Transverse colon (tissue), 4 donors: Measurements from ENCODE around the gene SLC6A9.

Experiments
- EP300 ChIP-seq: sonication (generic); formaldehyde crosslinking; IDR thresholded peaks from one replicate; pipeline ENCODE4 v1.6.1; 2017; ENCODE audit warnings: antibody characterized with exemption, low read depth
- POLR2A ChIP-seq: fragments of 450-650 bp; IDR thresholded peaks from one replicate; pipeline ENCODE4 v1.6.1; 2016; ENCODE audit warnings: antibody characterized with exemption, mild to moderate bottlenecking, moderate library complexity
- POLR2AphosphoS5 ChIP-seq, 3 donors: sonication (generic); formaldehyde crosslinking; IDR thresholded peaks; one replicate each; pipeline ENCODE4 v1.6.1; 2016; ENCODE audit warnings: antibody characterized with exemption in 3 of 3
- TF ChIP-seq, protein P1 (sequence below), 5 experiments: fragments of 200-600 bp in 3 of 5; fragments of 450-650 bp in 2 of 5; sonication (generic) in 3 of 5; IDR thresholded peaks; 1 replicate in 2 of 5; 2 replicates in 3 of 5; pipeline ENCODE4 v1.5.1; 2016 to 2017; ENCODE audit warnings: antibody characterized with exemption in 5 of 5, inconsistent platforms in 3 of 5, mild to moderate bottlenecking in 2 of 5, moderate library complexity in 1 of 5

DNA sequence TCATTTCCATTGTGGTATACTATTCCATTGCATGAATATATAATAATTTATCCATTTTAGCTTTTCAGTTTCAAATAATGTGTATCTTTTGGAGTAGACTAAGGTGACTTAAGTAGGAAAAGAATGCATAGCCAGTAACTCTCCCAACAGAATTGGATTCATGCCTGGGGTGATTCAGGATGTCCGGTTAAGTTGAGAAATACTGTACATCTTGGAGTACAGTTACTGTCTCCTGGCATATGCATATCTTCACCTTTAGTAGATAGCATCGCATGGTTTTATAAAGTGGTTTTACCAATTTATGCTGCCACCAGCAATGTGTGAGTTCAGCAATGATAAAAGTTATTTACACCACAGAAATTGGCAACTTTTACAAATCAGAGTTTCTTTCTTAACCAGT lies 18.6 kb upstream of the SLC6A9 start:
- TF ChIP-seq, protein P1, sequence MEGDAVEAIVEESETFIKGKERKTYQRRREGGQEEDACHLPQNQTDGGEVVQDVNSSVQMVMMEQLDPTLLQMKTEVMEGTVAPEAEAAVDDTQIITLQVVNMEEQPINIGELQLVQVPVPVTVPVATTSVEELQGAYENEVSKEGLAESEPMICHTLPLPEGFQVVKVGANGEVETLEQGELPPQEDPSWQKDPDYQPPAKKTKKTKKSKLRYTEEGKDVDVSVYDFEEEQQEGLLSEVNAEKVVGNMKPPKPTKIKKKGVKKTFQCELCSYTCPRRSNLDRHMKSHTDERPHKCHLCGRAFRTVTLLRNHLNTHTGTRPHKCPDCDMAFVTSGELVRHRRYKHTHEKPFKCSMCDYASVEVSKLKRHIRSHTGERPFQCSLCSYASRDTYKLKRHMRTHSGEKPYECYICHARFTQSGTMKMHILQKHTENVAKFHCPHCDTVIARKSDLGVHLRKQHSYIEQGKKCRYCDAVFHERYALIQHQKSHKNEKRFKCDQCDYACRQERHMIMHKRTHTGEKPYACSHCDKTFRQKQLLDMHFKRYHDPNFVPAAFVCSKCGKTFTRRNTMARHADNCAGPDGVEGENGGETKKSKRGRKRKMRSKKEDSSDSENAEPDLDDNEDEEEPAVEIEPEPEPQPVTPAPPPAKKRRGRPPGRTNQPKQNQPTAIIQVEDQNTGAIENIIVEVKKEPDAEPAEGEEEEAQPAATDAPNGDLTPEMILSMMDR (IDR thresholded peaks at IDR 0.05), result no peak
- TF ChIP-seq POLR2AphosphoS5 (IDR thresholded peaks at IDR 0.05) (no peak), POLR2A (no peak), EP300 (no peak)
